ENCODE measurements around the gene SYCP2. TPM values are rescaled to one million over a fixed set of nuclear protein-coding genes. Genes with fewer than 3 reads are reported as not detected.

SYCP2 gene
- total RNA-seq, 1 donor from 2014 or later = 1.9 TPM

DNA sequence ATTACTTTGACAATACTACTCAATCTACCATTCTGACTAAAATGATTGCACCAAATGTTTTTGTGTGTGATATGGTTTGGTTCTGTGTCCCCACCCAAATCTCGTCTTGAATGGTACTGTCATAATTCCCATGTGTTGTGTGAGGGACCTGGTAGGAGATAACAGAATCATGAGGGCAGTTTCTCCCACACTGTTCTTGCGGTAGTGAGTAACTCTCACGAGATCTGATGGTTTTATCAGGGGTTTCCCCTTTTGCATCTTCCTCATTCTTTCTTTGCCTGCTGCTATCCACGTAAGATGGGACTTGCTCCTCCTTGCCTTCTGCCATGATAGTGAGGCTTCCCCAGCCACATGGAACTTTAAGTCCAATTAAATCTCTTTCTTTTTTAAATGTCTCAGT lies 20.8 kb downstream of the SYCP2 start:
- TF ChIP-seq, protein P1, sequence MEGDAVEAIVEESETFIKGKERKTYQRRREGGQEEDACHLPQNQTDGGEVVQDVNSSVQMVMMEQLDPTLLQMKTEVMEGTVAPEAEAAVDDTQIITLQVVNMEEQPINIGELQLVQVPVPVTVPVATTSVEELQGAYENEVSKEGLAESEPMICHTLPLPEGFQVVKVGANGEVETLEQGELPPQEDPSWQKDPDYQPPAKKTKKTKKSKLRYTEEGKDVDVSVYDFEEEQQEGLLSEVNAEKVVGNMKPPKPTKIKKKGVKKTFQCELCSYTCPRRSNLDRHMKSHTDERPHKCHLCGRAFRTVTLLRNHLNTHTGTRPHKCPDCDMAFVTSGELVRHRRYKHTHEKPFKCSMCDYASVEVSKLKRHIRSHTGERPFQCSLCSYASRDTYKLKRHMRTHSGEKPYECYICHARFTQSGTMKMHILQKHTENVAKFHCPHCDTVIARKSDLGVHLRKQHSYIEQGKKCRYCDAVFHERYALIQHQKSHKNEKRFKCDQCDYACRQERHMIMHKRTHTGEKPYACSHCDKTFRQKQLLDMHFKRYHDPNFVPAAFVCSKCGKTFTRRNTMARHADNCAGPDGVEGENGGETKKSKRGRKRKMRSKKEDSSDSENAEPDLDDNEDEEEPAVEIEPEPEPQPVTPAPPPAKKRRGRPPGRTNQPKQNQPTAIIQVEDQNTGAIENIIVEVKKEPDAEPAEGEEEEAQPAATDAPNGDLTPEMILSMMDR (IDR thresholded peaks at IDR 0.05) = no peak
- no peak for ATAC-seq
- intact Hi-C loops (cut with DNase I) = no loop called here

DNA sequence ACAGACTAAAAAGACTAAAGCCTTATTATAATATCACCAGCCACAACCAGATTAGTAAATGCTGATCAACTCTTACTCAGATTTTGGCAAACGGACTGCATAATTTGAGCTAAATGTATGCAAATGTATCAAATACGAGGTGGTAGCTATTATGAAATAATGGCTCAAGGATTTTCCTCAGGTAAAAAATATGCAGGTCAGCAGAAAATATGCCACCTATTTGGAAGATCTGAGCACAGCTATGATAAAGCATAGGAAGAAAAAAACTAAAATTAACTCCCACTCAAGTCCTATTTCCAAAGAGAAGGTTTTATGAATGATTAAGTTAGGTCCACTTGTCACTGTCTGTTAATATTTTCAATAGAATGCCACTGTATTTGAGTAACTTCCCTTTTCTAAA lies 22.4 kb downstream of the SYCP2 start:
- no peaks in the 10 kb centered on the region for H3K36me3 ChIP-seq
- no peaks in the 10 kb centered on the region for H3K27me3 ChIP-seq
- ATAC-seq (no peak), DNase-seq (no peak)
- H3K27ac ChIP-seq = no peak overlapping the region
- no peak overlapping the region for H3K4me3 ChIP-seq
- TF ChIP-seq, protein P1 (IDR thresholded peaks at IDR 0.05) = no peak
- no peaks in the 10 kb centered on the region for H3K4me1 ChIP-seq
- no peaks in the 10 kb centered on the region for H3K9me3 ChIP-seq
- intact Hi-C loops (cut with DNase I) = no loop called here

More for the DNA sequence above, 20.8 kb downstream of the SYCP2 start:
- Histone ChIP-seq H3K4me3 (no peak overlapping the region), H3K27me3 (no peaks in the 10 kb centered on the region), H3K36me3 (no peaks in the 10 kb centered on the region), H3K4me1 (no peaks in the 10 kb centered on the region), H3K27ac (no peak overlapping the region), H3K9me3 (no peaks in the 10 kb centered on the region)
- DNase-seq = no peak

DNA sequence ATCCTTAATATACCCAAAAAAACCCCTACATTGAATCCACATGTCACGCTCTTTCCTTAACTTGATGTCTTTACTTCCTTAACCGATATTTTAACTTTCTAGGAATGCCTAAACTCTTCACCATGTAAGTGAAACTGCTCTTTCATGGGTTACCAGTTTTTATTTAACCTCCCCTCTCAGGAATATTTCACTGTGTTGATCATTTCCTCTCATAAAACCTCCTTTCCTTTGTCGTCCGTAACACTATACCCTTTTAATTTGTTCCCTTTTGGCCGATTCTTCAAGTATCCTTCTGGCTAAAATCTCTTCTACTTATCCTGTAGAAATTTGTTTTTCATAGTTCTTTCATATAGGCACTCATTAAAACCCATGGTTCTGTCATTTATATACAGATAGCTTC lies 24.6 kb downstream of the SYCP2 start:
- no peaks in the 10 kb centered on the region for H3K27me3 ChIP-seq
- TF ChIP-seq, protein P1 (IDR thresholded peaks at IDR 0.05) = no peak
- no peaks in the 10 kb centered on the region for H3K9me3 ChIP-seq
- DNase-seq = no peak
- H3K36me3 ChIP-seq = no peaks in the 10 kb centered on the region
- no peak overlapping the region for H3K27ac ChIP-seq
- H3K4me3 ChIP-seq = no peak overlapping the region
- no peak for ATAC-seq
- intact Hi-C loops (cut with DNase I) = no loop called here
- no peaks in the 10 kb centered on the region for H3K4me1 ChIP-seq

DNA sequence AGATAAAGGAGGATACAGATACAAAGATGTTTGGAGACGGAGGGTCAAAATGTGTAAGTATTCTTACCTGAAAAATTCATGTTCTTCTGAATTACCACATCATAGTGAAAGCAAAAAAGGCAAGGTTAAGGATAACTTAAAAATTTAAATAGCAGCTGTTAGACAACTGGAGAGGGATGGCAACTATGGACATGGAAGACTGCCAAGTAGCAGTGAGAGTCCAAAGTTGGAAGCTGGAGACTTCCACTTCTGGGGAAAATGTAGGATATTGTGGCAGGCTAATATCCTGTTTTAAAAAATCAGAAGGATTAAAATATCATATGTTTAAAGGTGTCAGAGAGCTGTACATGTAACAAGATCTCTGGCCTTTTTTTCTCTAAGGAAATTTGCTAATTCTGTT lies 29.8 kb downstream of the SYCP2 start:
- Histone ChIP-seq H3K27me3 (no peaks in the 10 kb centered on the region), H3K9me3 (no peaks in the 10 kb centered on the region), H3K27ac (no peak overlapping the region), H3K4me1 (no peaks in the 10 kb centered on the region), H3K36me3 (no peaks in the 10 kb centered on the region), H3K4me3 (no peak overlapping the region)
- TF ChIP-seq, protein P1 (IDR thresholded peaks at IDR 0.05) = no peak
- DNase-seq (no peak), ATAC-seq (no peak)
- intact Hi-C loops (cut with DNase I) = no loop called here

DNA sequence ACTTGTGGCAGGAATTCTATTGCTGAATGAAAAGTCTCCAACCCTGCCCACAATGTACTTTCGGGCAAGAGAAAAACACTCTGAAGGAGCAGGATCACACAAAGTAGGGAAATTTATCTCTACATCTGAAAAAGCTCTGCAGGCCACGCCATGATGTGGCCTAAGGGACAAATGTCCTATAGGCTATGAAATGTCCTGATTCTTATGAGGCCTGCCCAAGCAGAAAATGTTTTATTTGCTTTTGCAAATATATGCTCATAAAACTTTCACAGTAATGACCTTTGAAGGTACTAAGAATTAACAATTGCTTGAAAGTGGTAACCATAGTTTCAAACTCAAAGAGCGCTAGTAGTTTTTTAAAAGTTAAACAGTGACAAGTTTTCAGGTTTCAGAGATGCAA lies 31.0 kb downstream of the SYCP2 start:
- TF ChIP-seq, protein P1 (IDR thresholded peaks at IDR 0.05) = no peak
- Histone ChIP-seq H3K4me1 (no peaks in the 10 kb centered on the region), H3K36me3 (no peaks in the 10 kb centered on the region), H3K4me3 (no peak overlapping the region), H3K9me3 (no peaks in the 10 kb centered on the region), H3K27ac (no peak overlapping the region), H3K27me3 (no peaks in the 10 kb centered on the region)
- intact Hi-C loops (cut with DNase I) = no loop called here
- ATAC-seq (no peak), DNase-seq (no peak)

DNA sequence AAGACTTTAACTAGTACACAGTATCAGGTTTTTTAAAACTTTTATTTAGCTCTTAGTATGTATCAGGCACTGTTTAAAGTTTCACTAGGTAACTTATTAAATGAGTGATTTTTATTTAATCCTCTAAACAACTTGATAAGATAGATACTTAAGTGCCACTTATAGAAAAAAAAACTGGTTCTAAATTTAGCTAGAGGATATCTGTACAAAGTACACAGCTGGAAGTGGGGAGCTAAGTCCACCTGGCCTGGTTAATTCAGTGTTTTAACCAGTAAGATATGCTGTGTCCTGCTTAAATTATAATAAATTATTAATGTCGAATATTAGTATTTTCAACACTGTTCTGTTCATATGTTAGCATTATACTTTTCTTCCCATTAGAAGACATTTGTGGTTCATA lies 37.5 kb downstream of the SYCP2 start:
- no peak overlapping the region for H3K4me3 ChIP-seq

More for the DNA sequence above, 37.5 kb downstream of the SYCP2 start:
- no peak for ATAC-seq
- no peak for DNase-seq
- Histone ChIP-seq H3K36me3 (no peaks in the 10 kb centered on the region), H3K27ac (no peak overlapping the region), H3K4me1 (no peaks in the 10 kb centered on the region), H3K9me3 (no peaks in the 10 kb centered on the region), H3K27me3 (no peaks in the 10 kb centered on the region)
- intact Hi-C loops (cut with DNase I) = no loop called here
- TF ChIP-seq, protein P1 (IDR thresholded peaks at IDR 0.05) = no peak
